NOMO-1 treated with dmso at 0.1 percent for 144 hours (cell line): ENCODE data around the gene FGF14.
"Not testable (repeated sequence)": the region's sequence is repeated elsewhere in the genome, so short reads cannot be mapped to it uniquely, and the experiment has no call there.

Source experiments
- DNase-seq: peaks from one replicate; lab custom pipeline; 2025; ENCODE audit not compliant: unreplicated experiment; lab: John Stamatoyannopoulos, UW

Gene FGF14

DNA sequence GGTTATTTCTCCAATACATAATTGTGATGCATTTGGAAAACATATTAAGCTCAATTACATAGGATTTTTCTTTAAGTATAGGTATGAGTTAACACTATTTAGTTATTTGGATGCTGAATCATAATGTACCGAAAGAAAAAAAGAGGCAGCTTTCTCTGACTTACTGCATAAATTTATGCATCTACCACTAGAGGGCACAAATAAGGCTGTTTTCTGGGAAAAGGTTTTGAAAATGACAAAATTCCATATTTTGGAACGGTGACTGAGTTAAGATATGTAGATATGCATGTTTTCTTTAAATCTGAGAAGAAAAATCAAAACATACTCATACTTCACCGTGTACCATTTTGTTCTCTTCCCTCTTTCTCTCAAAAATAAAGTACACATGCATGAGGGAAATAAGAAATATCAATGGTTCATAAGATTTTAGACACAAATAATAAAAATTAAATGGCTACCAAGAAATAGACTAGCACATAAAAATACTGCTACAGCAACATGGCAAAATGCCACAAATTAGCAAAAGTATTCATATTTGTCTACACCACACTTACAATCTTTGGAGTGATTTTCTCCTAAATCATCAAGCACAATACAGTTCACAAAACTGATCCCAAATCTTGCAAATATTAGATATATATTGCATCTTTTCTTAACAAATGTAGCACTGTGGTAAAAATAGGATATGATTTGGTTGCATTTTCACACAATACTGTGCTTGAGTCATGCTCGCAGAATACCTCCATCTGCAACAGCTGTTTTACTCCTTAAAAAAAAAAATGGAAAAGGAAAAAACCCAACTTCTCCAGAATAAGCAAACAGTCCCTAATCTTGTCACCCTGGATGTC, 260.0 kb downstream of the FGF14 start:
- DNase-seq: no peak

DNA sequence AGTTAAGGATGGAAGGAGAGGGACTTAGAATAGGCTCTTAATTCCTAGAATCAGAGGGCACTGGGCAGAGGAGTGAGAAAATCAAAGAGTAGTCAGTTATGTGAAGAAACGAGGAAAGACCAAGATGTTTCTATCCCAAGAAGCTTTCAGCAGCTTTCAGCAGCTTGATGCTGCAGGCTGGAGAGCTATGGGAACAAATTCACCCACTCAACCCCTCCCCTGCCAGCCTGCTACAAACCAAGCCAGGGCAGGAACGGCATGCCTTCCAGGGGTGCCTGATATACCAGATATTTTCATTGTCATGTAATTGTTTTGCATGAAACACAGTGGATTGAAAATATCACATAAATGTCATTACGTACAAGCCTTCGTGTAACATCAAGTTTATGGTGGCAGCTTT, 262.2 kb downstream of the FGF14 start:
- no peak for DNase-seq

DNA sequence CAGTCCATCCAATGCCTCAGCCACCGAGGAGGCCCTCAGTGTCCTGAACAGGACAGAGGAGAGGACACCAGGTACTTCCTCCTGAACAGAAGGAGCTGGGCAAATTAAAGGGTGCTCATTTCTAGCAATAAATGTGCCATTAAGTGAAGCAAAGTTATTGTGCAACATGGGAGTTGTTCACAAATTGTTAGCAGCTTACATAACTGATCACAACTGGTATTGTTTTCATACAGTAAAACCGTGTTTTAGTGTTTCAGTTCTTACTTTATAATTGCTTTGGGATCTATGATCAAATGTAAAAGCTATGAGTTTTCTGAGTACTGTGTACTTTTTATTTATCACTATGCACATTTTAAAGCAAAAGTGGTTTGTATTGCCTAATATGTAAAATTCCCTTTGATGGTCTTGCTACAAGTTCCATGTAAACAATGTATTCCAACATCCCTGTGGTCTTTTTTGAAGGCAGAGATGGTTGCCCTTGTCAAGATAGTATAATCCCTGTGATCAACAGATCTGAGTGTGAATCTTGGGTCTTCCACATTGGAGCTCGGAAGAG, 263.1 kb downstream of the FGF14 start:
- no peak for DNase-seq

DNA sequence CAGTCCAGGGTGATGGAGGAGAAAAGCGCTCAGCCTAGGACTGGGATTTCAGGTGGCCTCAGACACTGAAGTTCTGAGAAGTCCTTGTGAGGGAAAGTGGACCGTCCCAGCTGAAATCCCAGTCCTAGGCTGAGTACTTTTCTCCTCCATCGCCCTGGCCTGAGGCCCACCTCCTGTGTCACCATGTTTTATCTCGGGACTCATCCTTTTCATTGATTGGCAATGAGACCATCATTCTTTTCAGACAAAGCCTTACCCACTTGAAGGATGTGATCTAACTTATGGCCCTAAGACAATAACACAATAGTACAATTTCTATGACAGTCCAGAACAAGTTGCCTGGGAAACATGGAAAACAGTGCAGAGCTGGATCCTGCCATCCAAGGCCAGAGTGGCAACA, 263.9 kb downstream of the FGF14 start:
- not testable (repeated sequence) for DNase-seq

GRCh38 chr13:102136735-102137296, 265.0 kb downstream of the FGF14 start:
- no peak for DNase-seq

- no peak for DNase-seq
Measured at GRCh38 chr13:102132777-102133295, 269.0 kb downstream of the FGF14 start.

- DNase-seq: no peak
Measured at GRCh38 chr13:102131246-102131645, 270.6 kb downstream of the FGF14 start.

DNA sequence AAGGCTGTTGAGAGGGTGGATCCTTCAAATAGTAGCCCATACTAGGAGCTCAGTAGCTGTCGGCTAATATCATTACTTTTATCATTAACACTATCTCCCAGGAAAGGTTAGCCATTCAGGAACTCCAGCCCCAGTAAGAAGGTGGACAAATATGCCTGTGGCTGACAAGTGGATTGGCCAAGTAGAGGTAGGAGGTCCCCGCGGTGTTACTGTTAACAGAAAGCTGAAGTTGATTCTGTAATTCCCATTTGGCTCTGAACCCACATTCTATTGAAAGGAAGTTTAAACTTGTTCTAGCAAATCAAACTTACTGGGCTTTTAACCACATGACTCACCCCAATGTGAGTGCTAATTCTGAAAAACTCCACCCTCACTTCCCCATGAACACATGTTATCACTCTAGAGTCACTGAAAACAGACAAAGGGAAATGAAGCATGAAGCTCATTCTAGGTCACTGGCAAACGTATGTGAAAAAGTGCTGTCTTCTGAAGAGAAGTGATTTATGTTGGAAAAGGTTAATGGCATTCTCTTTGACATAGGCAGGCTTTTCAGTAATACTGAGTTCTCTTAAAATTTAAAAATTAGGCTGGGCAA, 273.5 kb downstream of the FGF14 start:
- DNase-seq: no peak

GRCh38 chr13:102127153-102127552, 274.7 kb downstream of the FGF14 start:
- DNase-seq: no peak

DNA sequence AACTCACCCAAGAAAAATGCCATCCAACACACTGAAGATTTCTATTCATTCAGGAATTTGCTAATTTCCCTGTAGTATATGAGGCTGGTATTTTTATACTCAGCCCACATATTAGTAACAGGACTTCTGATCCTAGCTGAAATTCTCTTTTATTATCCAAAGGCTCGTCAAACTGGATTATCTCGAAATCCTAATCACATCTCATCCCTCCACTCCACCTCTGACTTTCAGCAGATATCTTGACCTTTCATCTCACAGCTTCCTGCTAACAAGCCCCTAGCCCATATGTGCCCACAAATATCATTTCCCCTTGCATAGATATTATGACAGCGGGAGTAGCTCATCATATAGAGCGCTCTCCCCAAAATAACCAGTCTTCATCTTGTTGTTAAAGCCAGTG, 279.7 kb downstream of the FGF14 start:
- no peak for DNase-seq

GRCh38 chr13:102117175-102117831, 284.5 kb downstream of the FGF14 start:
- DNase-seq: no peak

DNA sequence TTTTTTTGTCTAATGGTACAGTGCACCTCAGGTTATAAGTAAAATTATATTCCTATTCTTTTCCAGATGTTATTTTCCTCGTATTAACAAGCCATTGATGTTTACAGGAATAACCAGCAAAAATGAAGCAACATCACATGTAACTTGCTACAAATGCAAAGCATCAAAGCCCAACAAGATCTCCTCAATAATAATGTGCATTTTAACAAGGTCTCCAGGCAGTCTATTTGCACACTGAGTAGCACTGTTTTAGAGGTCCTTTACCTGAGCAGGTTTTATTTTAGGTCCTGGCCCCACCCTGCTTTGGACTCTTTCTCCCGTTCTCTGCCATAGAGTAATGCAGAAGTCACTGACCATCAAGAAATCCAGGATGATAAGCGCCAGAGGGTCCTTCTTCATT, 298.4 kb downstream of the FGF14 start:
- DNase-seq: no peak

- DNase-seq: no peak
Measured at GRCh38 chr13:102100234-102100633, 301.6 kb downstream of the FGF14 start.

DNA sequence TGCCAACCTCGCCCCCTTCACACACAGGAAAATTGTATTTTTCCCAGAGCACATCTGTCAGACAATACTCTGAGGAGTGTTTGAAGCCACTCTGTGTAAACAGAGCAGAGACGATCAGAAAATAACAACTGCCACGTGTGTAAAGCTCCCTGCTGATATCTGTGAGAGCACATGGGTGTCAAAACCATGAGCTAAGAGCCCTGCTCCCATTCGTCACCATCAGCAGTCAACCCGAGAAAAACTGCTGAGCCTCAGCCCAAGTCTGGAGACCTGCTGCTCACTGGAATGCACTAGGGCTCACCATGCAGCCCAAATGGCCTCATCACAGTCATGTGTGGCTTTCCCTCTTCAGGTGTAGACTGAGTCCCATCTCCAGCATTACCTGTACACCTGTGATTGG, 304.1 kb downstream of the FGF14 start:
- DNase-seq: no peak

GRCh38 chr13:102093288-102093687, 308.6 kb downstream of the FGF14 start:
- DNase-seq: not testable (repeated sequence)

GRCh38 chr13:102091231-102091630, 310.6 kb downstream of the FGF14 start:
- DNase-seq: no peak

DNA sequence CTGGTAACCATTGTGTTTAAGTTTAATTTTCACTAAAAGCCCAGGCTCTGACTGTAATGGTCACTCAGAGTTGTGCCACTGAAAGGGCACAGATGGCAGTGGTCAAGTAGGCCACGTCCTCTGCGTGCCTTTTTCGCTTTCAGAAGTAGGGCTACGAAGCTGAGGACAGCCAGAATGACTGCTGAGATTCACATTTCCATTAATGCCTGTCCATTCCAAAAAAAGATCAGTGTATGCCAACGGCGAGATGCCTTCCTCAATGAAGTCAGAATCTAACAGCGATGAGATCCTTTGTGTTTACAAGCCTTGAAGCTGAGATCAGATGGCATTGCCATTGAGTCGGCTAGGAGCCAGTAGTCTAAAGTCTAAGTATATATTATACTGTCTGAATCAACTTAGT, 311.3 kb downstream of the FGF14 start:
- no peak for DNase-seq

GRCh38 chr13:102089722-102090121, 312.1 kb downstream of the FGF14 start:
- DNase-seq: no peak

GRCh38 chr13:102089177-102089576, 312.7 kb downstream of the FGF14 start:
- no peak for DNase-seq

DNA sequence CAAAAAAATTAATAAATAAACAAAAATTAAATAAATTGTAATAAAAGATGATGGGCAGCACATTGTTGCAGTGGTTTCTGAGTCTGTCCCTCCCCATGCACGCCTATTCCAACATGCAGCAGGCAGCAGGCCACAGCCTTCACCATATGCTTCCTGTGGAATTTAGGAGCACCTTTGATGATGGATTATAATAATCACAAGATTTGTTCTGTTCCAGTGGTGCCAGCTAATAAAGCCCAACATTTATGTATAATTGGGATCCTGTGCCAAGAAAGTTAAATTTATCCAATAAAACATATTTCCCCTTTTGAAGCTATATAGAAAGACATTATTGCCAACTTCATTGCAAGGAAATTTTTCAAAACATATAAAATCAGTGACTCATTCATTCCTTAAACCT, 328.6 kb downstream of the FGF14 start:
- no peak for DNase-seq

DNA sequence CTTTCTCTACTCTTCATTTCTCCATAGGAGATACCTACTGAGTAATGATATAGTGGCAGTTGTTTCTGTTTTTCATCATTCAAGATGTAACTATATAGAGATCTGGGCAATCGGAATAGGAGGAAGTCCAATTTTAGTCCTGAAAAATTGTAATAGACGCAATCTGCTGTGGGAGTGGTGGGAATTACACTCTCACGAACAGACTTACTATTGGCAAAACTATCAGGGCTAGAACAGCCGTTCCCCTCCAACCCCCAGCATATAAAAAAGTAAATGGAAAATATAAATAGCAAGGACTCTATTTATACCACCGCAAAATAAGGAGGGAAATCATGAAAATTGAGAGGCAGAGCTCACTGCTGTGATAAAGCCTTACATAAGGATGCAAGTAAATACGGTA, 330.1 kb downstream of the FGF14 start:
- no peak for DNase-seq
